GM12891 (cell line): ENCODE data around the gene PLCZ1. TPM values are rescaled to one million over a fixed set of nuclear protein-coding genes. Genes with fewer than 3 reads are reported as not detected.
"Not testable (repeated sequence)": the region's sequence is repeated elsewhere in the genome, so short reads cannot be mapped to it uniquely, and the experiment has no call there.

Experiments used
- DNase-seq: peaks from one replicate; pipeline ENCODE4 v3.0.0; 2011; ENCODE audit warnings: low spot score; ENCODE audit not compliant: insufficient read length
- FAIRE-seq: peaks from 2 replicates; lab custom pipeline; 2011; peaks lifted over from hg19 to GRCh38; lab: Jason Lieb, UNC
- PAX5 ChIP-seq: IDR thresholded peaks from 2 replicates; pipeline ENCODE4 v1.6.1; 2011; ENCODE audit warnings: low read length, moderate library complexity, mild to moderate bottlenecking; ENCODE audit not compliant: insufficient read depth, severe bottlenecking
- POLR2A ChIP-seq: IDR thresholded peaks from 2 replicates; pipeline ENCODE4 v1.6.1; 2011; ENCODE audit warnings: low read depth, low read length, control low read depth
- POLR2AphosphoS5 ChIP-seq: IDR thresholded peaks from 2 replicates; pipeline ENCODE4 v1.6.1; 2011; ENCODE audit warnings: low read depth, low read length, control low read depth
- POU2F2 ChIP-seq: IDR thresholded peaks from 2 replicates; pipeline ENCODE4 v1.6.1; 2011; ENCODE audit warnings: low read depth, mild to moderate bottlenecking, control low read depth, low read length, moderate library complexity
- SPI1 ChIP-seq: IDR thresholded peaks from 2 replicates; pipeline ENCODE4 v1.6.1; 2011; ENCODE audit warnings: low read depth, low read length, control low read depth
- TAF1 ChIP-seq: IDR thresholded peaks from 2 replicates; pipeline ENCODE4 v1.6.1; 2011; ENCODE audit warnings: low read depth, low read length, control low read depth
- polyA plus RNA-seq: library from polyadenylated mRNA; unstranded; fragments of >200 nt; gene quantifications from one replicate; pipeline ENCODE4 v1.2.1, GENCODE V29; 2012; ENCODE audit warnings: low read depth, missing spikeins, inconsistent platforms; ENCODE audit not compliant: missing spikeins

PLCZ1 gene
- not detected for polyA plus RNA-seq

GRCh38 chr12:18737819-18738218 lies at the start of gene PLCZ1, which contains the start of gene CAPZA3:
Gene PLCZ1, minus strand, starts transcription at chr12:18738012. Its CDS starts 641 bp downstream, at chr12:18737371.
Gene CAPZA3, plus strand, starts transcription at chr12:18738119. Its CDS starts 150 bp downstream, at chr12:18738269.
- TF ChIP-seq POLR2AphosphoS5 (no peak), POU2F2 (no peak), POLR2A (no peak), PAX5 (no peak), SPI1 (no peak), TAF1 (no peak)
- no peak for FAIRE-seq

GRCh38 chr12:18785465-18785864 lies 47.7 kb upstream of the PLCZ1 start:
- FAIRE-seq, DNase-seq: not testable (repeated sequence)

More at GRCh38 chr12:18737819-18738218, at the start of gene PLCZ1, which contains the start of gene CAPZA3:
- DNase-seq, result no peak

GRCh38 chr12:18782827-18783226 lies 45.0 kb upstream of the PLCZ1 start:
- DNase-seq (no peak), FAIRE-seq (no peak)
- TF ChIP-seq POLR2AphosphoS5, result no peak
- TF ChIP-seq TAF1, result no peak
- TF ChIP-seq PAX5, result no peak
- TF ChIP-seq POU2F2, result no peak
- TF ChIP-seq POLR2A, result no peak
- TF ChIP-seq SPI1, result no peak

GRCh38 chr12:18766479-18766878 lies 28.7 kb upstream of the PLCZ1 start:
- not testable (repeated sequence) for DNase-seq, FAIRE-seq

GRCh38 chr12:18755341-18755740 lies 17.5 kb upstream of the PLCZ1 start:
- no peak for TF ChIP-seq POU2F2
- TF ChIP-seq PAX5, result no peak
- no peak for TF ChIP-seq SPI1
- TF ChIP-seq TAF1, result no peak
- no peak for TF ChIP-seq POLR2A
- no peak for TF ChIP-seq POLR2AphosphoS5
- FAIRE-seq (no peak), DNase-seq (no peak)

- DNase-seq (no peak), FAIRE-seq (no peak)
- TF ChIP-seq PAX5 (no peak), POLR2A (no peak), SPI1 (no peak), POLR2AphosphoS5 (no peak), TAF1 (no peak), POU2F2 (no peak)
These were observed 16.4 kb upstream of the PLCZ1 start for GRCh38 chr12:18754124-18754707.

- DNase-seq (no peak), FAIRE-seq (no peak)
- TF ChIP-seq PAX5 (no peak), POU2F2 (no peak), SPI1 (no peak), TAF1 (no peak), POLR2AphosphoS5 (no peak)
These were observed 15.8 kb upstream of the PLCZ1 start for GRCh38 chr12:18753481-18754123.

GRCh38 chr12:18752947-18753346 lies 15.1 kb upstream of the PLCZ1 start:
- no peak for FAIRE-seq

GRCh38 chr12:18752280-18752920 lies 14.6 kb upstream of the PLCZ1 start:
- TF ChIP-seq POLR2A, result no peak
- no peak for TF ChIP-seq PAX5
- TF ChIP-seq SPI1, result no peak
- TF ChIP-seq POLR2AphosphoS5, result no peak
- TF ChIP-seq TAF1, result no peak
- no peak for TF ChIP-seq POU2F2
- FAIRE-seq, result no peak
- DNase-seq, result no peak

More at GRCh38 chr12:18752947-18753346, 15.1 kb upstream of the PLCZ1 start:
- no peak for TF ChIP-seq PAX5
- TF ChIP-seq SPI1, result no peak
- no peak for TF ChIP-seq POLR2AphosphoS5
- DNase-seq, result no peak

GRCh38 chr12:18751866-18752265 lies 14.1 kb upstream of the PLCZ1 start:
- TF ChIP-seq SPI1, result no peak
- TF ChIP-seq POLR2AphosphoS5, result no peak
- TF ChIP-seq TAF1, result no peak
- TF ChIP-seq PAX5, result no peak
- no peak for TF ChIP-seq POLR2A
- no peak for TF ChIP-seq POU2F2
- no peak for FAIRE-seq
- DNase-seq, result no peak
